GM19397 (cell line): ENCODE results near the gene PPP1R14D.

ENCODE experiments used
- ATAC-seq: cut with Tn5 transposase; IDR thresholded peaks from one replicate; pipeline ENCODE4 v1.9.1; 2021; ENCODE audit warnings: mild to moderate bottlenecking, moderate library complexity; ENCODE audit not compliant: unreplicated experiment

PPP1R14D gene

GRCh38 chr15:40853241-40853890 is 24.9 kb upstream of the PPP1R14D start:
- no peak for ATAC-seq

- ATAC-seq: no peak
Measured at GRCh38 chr15:40852529-40852928, 24.0 kb upstream of the PPP1R14D start.

- ATAC-seq: no peak
Measured at GRCh38 chr15:40850576-40851112, 22.1 kb upstream of the PPP1R14D start.

GRCh38 chr15:40847223-40847961 is 18.9 kb upstream of the PPP1R14D start:
- ATAC-seq: no peak

- no peak for ATAC-seq
Measured at GRCh38 chr15:40846841-40847222, 18.3 kb upstream of the PPP1R14D start.

- ATAC-seq: no peak
Measured at GRCh38 chr15:40845511-40846284, 17.2 kb upstream of the PPP1R14D start.

GRCh38 chr15:40845036-40845435 is 16.5 kb upstream of the PPP1R14D start:
- no peak for ATAC-seq

GRCh38 chr15:40844696-40845030 is 16.2 kb upstream of the PPP1R14D start:
- no peak for ATAC-seq

GRCh38 chr15:40843885-40844695 is 15.6 kb upstream of the PPP1R14D start, which contains the start of gene SPINT1:
Gene SPINT1 (plus strand): TSS chr15:40844048. CDS start chr15:40844555, 507 bp downstream.
- ATAC-seq: no peak

- no peak for ATAC-seq
Measured at GRCh38 chr15:40843261-40843884, 14.9 kb upstream of the PPP1R14D start.

- ATAC-seq: no peak
Measured at GRCh38 chr15:40841741-40842140, 13.2 kb upstream of the PPP1R14D start.

- no peak for ATAC-seq
Measured at GRCh38 chr15:40838756-40839155, 10.2 kb upstream of the PPP1R14D start.

GRCh38 chr15:40836020-40836419 is 7.5 kb upstream of the PPP1R14D start:
- ATAC-seq: no peak

- no peak for ATAC-seq
Measured at GRCh38 chr15:40832903-40833302, 4.4 kb upstream of the PPP1R14D start.

GRCh38 chr15:40831861-40832260 is 3.4 kb upstream of the PPP1R14D start:
- ATAC-seq: no peak

GRCh38 chr15:40830884-40831283 is 2.4 kb upstream of the PPP1R14D start:
- no peak for ATAC-seq

- no peak for ATAC-seq
Measured at GRCh38 chr15:40829115-40829514, 607 bp upstream of the PPP1R14D start.

- no peak for ATAC-seq
Measured at GRCh38 chr15:40826423-40827075, 2.0 kb downstream of the PPP1R14D start.

GRCh38 chr15:40825661-40826422 is 2.7 kb downstream of the PPP1R14D start:
- ATAC-seq: no peak
